Germinal center (tissue), 1 donor: ENCODE measurements around the gene HOXD9.

Source experiments
- DNase-seq: peaks from one replicate; pipeline ENCODE4 v3.0.0; 2012; ENCODE audit warnings: mixed read lengths, low spot score

HOXD9 gene

GRCh38 chr2:176098366-176099158 is 24.0 kb upstream of the HOXD9 start:
- DNase-seq, result no peak

DNA sequence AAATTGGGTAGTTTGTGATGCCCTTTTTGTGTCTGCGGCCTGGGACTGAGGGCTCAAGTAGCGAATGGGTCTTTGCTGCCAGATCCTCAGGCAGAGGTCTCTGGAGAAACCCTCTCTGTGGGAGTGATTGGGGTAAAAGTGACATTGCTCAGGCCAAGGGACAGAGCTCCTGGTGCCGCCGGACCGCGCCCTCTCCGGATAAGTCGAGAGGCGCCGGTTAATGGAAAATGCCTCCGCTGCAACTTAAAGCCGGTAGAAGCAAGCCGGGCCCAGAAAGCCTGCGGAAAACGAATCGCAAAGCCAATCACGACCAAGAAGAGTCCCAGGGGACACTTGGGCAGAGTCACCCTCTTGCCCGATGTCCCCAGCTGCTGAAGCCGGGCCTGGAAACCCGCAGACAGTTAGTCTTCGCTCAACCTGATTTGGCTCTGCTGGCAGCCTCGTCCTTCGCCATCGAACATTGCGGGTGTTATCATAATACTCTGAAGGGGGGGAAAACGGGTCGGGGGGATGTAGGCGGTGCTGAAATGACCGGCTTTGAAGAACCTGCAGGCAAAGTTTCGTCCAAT is 23.3 kb upstream of the HOXD9 start:
- no peak for DNase-seq

GRCh38 chr2:176099728-176100546 is 22.6 kb upstream of the HOXD9 start, which contains the start of gene HOXD12:
TSS of gene HOXD12 (plus strand) at chr2:176099795. CDS start at chr2:176099802, 7 bp downstream.
- no peak for DNase-seq

GRCh38 chr2:176100547-176101140 is 21.9 kb upstream of the HOXD9 start:
- DNase-seq, result no peak

DNA sequence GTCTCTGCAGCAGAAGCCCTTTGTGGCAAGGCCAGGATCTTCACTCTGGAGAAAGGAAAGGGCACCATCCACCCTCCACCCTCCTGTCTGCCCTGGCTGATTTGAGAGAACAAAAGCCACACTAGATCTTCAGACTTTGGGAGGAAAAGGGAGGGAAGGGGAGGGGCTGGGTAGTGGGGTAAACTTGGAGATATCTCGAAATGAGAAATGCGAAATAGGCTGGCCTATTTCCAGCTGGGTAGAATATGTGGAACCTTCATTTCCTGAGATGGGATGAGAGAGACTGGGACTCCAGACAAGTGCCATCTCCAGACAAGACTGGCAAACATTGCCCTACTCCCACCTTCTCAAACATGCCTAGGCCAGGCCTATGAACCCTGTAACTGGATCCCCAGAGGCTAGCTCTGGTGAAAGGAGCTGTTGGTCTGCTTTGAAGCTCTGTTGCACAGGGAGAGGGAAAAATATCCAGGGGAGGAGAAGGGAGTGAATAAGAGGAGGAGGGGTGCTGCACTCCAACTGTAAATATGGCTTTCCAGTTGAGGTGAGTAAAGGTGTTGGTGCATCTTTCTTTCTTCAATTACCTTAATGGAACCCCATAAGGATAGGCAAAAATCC is 21.2 kb upstream of the HOXD9 start:
- no peak for DNase-seq

- DNase-seq, result no peak
Observed at GRCh38 chr2:176101842-176102241, 20.7 kb upstream of the HOXD9 start.

GRCh38 chr2:176102309-176102866 is 20.1 kb upstream of the HOXD9 start:
- DNase-seq, result no peak

- no peak for DNase-seq
Observed at GRCh38 chr2:176103194-176103593, 19.3 kb upstream of the HOXD9 start.

GRCh38 chr2:176103742-176104315 is 18.7 kb upstream of the HOXD9 start:
- DNase-seq, result no peak

DNA sequence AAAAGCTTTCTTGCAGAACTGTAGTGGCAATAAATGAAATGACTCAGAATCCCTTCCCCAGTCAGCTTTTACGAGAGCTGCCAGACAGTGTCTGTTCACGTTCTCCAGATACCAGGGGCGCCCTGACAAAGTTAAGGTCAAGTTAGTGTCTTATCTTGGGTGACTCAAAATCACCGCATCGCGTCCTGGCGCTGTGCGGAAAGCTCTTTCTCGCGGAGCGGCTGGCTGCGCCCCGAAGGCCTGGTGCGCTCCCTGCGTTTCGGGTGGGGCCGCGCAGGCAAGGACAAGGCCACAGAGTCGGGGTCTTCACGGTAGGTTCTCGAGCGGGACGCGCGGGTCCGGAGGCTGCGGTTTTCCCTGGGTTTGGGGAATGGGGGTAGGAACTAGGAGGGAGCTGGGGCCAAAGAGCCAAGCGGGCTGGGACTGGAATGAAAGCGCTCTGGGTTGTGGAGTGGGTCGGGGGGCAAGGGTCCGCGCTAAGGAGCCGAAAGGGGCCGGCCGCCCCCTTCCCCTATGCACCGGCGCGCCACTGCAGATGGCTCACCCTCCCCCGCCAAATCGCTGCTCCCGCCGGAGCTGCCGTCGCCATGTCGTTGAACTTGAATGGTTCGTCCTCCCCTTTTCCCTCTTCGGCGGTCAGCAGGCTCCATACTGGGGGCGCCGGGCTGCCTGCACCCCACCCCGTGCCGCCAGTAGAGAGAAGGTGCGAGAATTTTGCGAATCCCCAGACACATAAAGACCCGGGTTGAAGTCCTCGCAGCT is 18.0 kb upstream of the HOXD9 start:
- no peak for DNase-seq

DNA sequence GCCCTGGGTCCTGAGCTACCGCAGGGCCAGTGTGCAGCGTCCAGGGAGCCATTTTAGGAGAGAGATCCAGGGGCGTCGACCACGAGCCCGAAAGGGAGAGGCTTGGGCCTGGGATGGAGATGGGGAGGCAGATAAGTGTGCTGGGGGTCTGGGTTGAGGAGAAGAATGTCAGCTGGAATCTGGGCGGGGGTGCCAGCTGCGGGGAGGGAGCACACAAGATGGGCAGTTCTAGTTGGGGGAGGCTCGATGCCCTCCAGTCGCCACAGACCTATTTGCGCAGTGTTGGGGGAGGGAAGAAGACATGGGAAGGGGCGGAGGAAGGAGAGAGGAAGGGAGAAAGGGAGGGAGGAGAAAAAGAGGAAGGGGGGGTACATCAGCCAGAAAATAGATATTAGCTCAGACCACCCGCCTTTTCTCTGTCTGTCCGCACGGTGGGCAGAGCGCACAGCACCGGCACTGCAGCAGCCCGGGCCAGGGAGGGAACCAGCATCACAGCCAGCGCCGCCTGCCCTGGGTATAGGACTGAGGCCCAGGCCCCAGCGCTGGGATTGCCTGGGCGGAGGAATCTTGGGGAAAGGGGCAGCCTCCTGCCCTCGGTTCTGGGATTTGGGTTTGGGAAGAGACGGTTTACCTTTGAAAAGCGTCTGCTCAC is 17.3 kb upstream of the HOXD9 start:
- DNase-seq, result no peak

DNA sequence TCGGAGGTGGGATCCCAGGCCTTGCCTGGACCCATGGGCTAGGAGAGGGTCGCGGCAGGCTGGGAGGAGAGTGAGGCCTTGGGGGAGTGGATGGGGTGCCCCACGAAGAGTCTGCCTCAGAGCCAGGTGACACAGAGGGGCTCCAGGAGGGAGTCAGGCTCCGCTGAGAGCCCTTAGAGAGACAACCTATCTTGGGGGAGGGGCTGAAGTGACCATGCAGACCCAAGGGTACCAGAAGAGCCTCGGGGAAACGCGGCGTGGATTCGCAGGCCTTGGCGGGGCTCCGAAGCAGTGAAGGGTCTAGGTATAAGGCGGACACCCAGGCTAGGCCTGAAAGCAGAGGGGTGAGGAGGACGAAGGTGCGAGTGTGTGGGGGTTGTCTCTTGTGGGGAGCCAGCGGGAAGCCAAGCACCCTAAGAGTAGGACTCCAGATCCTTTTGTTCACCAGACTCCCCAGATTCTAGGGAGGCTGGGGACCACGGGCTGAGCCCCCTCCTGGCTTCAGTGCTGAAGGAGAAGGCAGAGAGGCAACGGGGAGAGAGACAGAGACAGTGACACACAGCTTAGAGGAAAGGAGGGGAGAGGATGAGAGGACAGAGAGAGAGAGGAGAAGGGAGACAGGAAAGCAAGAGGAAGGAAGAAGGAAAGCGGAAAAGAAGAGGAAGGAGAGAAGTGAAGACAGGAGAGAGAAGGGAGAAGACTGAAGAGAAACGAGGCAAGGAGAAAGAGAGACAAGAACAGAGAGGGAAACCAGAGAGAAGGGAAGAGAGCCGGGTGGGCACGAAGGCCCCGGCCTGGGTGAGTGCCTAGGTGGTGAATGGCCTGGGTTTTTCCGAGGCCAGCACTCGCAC is 16.6 kb upstream of the HOXD9 start:
- no peak for DNase-seq

DNA sequence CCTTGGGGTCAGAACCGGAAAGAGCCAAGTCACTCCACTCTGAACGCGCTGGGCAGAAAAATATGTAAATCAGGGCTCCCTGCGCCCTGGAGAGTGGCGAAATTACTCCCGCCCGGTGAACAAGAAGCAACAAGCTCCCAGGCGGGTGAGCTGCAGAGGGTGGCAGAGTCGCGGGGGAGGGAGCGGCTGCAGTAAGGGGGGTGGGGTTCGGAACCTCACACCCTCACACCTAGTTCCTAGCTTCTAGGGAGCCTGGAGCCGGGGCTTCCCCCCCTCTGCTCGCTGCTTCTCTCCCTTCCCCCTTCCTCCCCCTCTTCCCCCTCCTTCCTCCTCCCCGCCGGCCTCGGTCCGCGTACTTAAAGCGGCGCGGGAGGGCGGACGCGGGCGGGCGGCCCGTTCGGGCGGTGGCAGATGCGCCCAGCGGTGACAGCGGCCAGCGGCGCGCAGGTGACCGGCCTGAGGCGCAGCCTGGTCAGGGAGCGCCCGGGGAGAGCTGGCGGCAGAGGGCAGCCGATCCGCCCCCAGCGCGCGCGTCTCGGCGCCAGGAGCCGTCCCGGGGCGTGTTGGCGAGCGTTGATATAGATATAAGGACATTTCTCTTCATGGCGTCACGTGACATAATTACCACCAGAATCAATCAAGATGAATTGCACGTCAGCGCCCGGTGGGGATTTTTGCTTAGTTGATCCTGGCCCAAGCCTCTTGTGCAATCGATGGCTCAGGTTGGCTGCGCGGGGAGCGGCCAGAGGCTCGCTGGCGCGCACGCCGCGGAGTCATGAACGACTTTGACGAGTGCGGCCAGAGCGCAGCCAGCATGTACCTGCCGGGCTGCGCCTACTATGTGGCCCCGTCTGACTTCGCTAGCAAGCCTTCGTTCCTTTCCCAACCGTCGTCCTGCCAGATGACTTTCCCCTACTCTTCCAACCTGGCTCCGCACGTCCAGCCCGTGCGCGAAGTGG is 15.7 kb upstream of the HOXD9 start, which contains the start of gene HOXD11:
HOXD11 (plus strand) TSS at position 700 of the 959 bp plus-strand sequence; CDS start at position 776, 76 bp downstream.
- no peak for DNase-seq

- DNase-seq, result no peak
Observed at GRCh38 chr2:176107731-176108181, 14.8 kb upstream of the HOXD9 start.

DNA sequence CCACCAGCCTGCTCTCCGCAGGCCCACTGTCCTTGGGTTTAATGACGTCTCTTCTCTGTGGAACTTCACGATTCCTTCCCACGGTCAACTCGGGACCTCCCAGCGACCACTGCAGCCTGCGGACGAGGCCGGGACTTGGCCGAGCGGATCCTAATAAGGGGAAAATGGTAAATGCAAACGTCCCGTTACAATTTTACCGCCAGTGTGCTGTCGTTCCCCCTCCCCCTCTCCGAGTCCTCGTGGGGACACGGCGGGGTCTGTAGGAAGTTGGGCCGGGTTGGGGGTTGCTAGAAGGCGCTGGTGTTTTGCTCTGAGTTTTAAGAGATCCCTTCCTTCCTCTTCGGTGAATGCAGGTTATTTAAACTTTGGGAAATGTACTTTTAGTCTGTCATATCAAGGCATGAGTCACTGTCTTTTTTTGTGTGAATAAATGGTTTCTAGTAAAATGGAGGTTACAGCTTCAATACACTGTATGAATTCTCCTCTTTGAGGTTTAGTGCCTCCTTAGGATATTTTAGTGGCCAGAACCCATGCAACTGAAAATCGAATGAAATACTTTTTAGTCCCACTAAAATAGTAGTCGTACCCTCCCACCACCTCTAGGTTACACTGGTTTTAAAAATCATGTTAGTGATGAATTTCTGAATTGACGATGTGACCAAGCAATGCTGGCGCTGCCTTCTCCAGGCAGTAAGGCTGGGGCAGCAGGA is 13.2 kb upstream of the HOXD9 start:
- no peak for DNase-seq

GRCh38 chr2:176109946-176110345 is 12.6 kb upstream of the HOXD9 start:
- DNase-seq, result no peak
